GM23338 (cell line): ENCODE measurements around the gene NIN. TPM values are rescaled to one million over a fixed set of nuclear protein-coding genes. Genes with fewer than 3 reads are reported as not detected.

Experiments
- ATAC-seq: fragments of 200-7000 bp; cut with Tn5 transposase; 3 replicates; pipeline ENCODE4 v1.9.1; 2020
- DNase-seq: peaks from one replicate; pipeline ENCODE4 v3.0.0-alpha.2; 2015; ENCODE audit warnings: low spot score
- H2AFZ ChIP-seq: fragments of 200-600 bp; sonication (generic); 2 replicates; pipeline ENCODE4 v1.8.0; 2016; ENCODE audit warnings: antibody characterized with exemption, mild to moderate bottlenecking, moderate library complexity
- H3F3A ChIP-seq: fragments of 200-600 bp; sonication (generic); replicated peaks from 2 replicates; pipeline ENCODE4 v1.8.0; 2017; ENCODE audit warnings: antibody characterized with exemption, mixed run types, low read depth
- H3K27ac ChIP-seq: fragments of 200-600 bp; sonication (generic); 2 replicates; pipeline ENCODE4 v1.6.1; 2016; ENCODE audit warnings: low read depth
- H3K27me3 ChIP-seq: fragments of 200-600 bp; sonication (generic); 2 replicates; pipeline ENCODE4 v1.8.0; 2016; ENCODE audit warnings: mild to moderate bottlenecking, mixed run types, moderate library complexity; ENCODE audit not compliant: insufficient read depth
- H3K36me3 ChIP-seq: fragments of 200-600 bp; sonication (generic); 2 replicates; pipeline ENCODE4 v1.8.0; 2016; ENCODE audit warnings: mild to moderate bottlenecking; ENCODE audit not compliant: insufficient read depth
- H3K4me1 ChIP-seq: fragments of 200-600 bp; sonication (generic); 2 replicates; pipeline ENCODE4 v1.8.0; 2016; ENCODE audit warnings: mild to moderate bottlenecking, moderate library complexity; ENCODE audit not compliant: insufficient read depth
- H3K4me2 ChIP-seq: fragments of 200-600 bp; sonication (generic); 2 replicates; pipeline ENCODE4 v1.7.1; 2017; ENCODE audit warnings: mixed run types
- H3K4me3 ChIP-seq: fragments of 200-600 bp; sonication (generic); 2 replicates; pipeline ENCODE4 v1.6.1; 2016; ENCODE audit warnings: mixed run types
- H3K79me2 ChIP-seq: fragments of 200-600 bp; sonication (generic); replicated peaks from 2 replicates; pipeline ENCODE4 v1.8.0; 2017; ENCODE audit warnings: mild to moderate bottlenecking; ENCODE audit not compliant: insufficient read depth
- H3K9me2 ChIP-seq: fragments of 200-600 bp; sonication (generic); 2 replicates; pipeline ENCODE4 v1.8.0; 2017; ENCODE audit not compliant: insufficient read depth
- H4K20me1 ChIP-seq: fragments of 200-600 bp; sonication (generic); replicated peaks from 2 replicates; pipeline ENCODE4 v1.8.0; 2017; ENCODE audit warnings: mild to moderate bottlenecking; ENCODE audit not compliant: insufficient read depth
- H3K27ac Mint-ChIP-seq: 2 replicates; pipeline ENCODE4 v1.8.0; 2020; ENCODE audit warnings: inconsistent platforms, mild to moderate bottlenecking, moderate library complexity, mixed read lengths
- H3K27me3 Mint-ChIP-seq: 3 replicates; pipeline ENCODE4 v1.8.0; 2022; ENCODE audit warnings: low read depth, mild to moderate bottlenecking, moderate library complexity, mixed read lengths, inconsistent platforms; ENCODE audit not compliant: insufficient read depth, poor library complexity
- H3K36me3 Mint-ChIP-seq: 3 replicates; pipeline ENCODE4 v1.8.0; 2021; ENCODE audit warnings: low read depth, mild to moderate bottlenecking, inconsistent platforms, moderate library complexity, mixed read lengths
- H3K4me1 Mint-ChIP-seq: 3 replicates; pipeline ENCODE4 v1.8.0; 2020; ENCODE audit warnings: mild to moderate bottlenecking, inconsistent platforms, mixed read lengths
- H3K4me3 Mint-ChIP-seq: 3 replicates; pipeline ENCODE4 v1.8.0; 2021; ENCODE audit warnings: moderate library complexity, mild to moderate bottlenecking, inconsistent platforms, mixed read lengths
- H3K9me3 Mint-ChIP-seq: 3 replicates; pipeline ENCODE4 v1.8.0; 2020; ENCODE audit warnings: moderate library complexity, mild to moderate bottlenecking, inconsistent platforms, mixed read lengths
- NANOG ChIP-seq: IDR thresholded peaks from 2 replicates; pipeline ENCODE4 v1.6.1; 2016; ENCODE audit warnings: antibody characterized with exemption, borderline replicate concordance
- POLR2AphosphoS5 ChIP-seq: IDR thresholded peaks from 2 replicates; pipeline ENCODE4 v1.6.1; 2016; ENCODE audit warnings: antibody characterized with exemption, low read depth
- STAT1 ChIP-seq: IDR thresholded peaks from one replicate; pipeline ENCODE4 v1.6.1; 2016; ENCODE audit warnings: antibody characterized with exemption; ENCODE audit not compliant: unreplicated experiment
- polyA plus RNA-seq: library from polyadenylated mRNA; unstranded; fragments of >200 nt; fragmentation: Nextera tagmentation; extraction: Ambion mirVana; gene quantifications from 2 replicates; pipeline ENCODE4 v1.2.1, GENCODE V29; 2016
- total RNA-seq: library from RNA; depleted of rRNA; stranded (reverse); fragments of >200 nt; shearing (Covaris generic); gene quantifications from 2 replicates; pipeline ENCODE4 v1.2.3, GENCODE V29; 2014
- TF ChIP-seq, protein P1 (sequence below): fragments of 250-450 bp; sonication (Bioruptor Pico); IDR thresholded peaks from 2 replicates; pipeline ENCODE4 v1.5.0; 2020; ENCODE audit warnings: mild to moderate bottlenecking, moderate library complexity
- TF ChIP-seq, protein P2 (sequence below): IDR thresholded peaks from 2 replicates; pipeline ENCODE4 v1.6.1; 2016; ENCODE audit warnings: antibody characterized with exemption
- TF ChIP-seq, protein P3 (sequence below), 2 experiments: fragments of 200-600 bp in 1 of 2; sonication (generic) in 1 of 2; conservative IDR thresholded peaks; 2 replicates each; pipeline versions ENCODE4 v1.5.1 to v1.6.1; 2016 to 2017; ENCODE audit warnings: antibody characterized with exemption in 2 of 2, low read depth in 2 of 2, mild to moderate bottlenecking in 2 of 2, moderate library complexity in 1 of 2

NIN gene
- total and polyA plus RNA-seq, 2 experiments from 2014 or later, result 7.4 to 17.4 TPM

DNA sequence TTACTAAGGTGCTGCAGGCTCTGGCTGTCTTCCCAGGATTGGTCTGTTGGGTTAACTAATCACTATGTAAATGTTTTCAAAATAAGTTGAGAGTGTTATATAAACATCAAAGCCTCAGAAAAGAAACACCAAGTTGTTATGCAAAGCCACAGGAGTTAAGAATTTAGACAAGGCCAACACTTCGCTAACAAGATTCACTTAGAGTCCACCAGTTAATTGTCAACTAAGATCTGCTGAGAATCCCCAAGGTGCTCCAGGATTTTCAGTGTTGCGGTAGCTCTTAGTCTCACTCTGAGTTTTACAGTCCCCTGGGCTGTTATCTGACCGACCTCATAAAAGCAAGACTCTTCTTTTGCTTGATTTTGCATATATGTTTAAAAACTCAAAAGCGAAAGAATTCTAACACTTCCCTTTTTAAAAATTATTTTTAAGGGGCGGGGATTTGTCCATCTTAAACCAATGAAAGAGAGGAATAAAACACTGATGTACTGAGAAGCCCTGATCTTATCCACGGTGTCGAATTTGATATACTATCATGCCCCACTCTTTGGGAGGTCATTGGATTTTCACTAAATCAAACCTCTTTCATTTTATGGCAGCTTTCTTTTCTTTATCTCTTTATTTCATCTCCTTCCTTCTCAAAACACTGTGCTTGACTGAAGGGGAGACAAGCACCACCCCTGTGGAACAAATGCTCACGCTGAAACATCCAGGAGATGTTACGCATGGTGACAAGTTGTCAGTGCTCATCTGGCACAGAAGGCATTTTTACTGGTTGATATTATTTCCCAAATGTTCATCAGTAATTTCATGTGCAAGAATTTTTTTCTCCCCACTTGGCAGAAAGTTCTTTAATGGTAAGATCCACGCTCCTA lies 7.0 kb downstream of the NIN start (continued):
- TF ChIP-seq, protein P1, sequence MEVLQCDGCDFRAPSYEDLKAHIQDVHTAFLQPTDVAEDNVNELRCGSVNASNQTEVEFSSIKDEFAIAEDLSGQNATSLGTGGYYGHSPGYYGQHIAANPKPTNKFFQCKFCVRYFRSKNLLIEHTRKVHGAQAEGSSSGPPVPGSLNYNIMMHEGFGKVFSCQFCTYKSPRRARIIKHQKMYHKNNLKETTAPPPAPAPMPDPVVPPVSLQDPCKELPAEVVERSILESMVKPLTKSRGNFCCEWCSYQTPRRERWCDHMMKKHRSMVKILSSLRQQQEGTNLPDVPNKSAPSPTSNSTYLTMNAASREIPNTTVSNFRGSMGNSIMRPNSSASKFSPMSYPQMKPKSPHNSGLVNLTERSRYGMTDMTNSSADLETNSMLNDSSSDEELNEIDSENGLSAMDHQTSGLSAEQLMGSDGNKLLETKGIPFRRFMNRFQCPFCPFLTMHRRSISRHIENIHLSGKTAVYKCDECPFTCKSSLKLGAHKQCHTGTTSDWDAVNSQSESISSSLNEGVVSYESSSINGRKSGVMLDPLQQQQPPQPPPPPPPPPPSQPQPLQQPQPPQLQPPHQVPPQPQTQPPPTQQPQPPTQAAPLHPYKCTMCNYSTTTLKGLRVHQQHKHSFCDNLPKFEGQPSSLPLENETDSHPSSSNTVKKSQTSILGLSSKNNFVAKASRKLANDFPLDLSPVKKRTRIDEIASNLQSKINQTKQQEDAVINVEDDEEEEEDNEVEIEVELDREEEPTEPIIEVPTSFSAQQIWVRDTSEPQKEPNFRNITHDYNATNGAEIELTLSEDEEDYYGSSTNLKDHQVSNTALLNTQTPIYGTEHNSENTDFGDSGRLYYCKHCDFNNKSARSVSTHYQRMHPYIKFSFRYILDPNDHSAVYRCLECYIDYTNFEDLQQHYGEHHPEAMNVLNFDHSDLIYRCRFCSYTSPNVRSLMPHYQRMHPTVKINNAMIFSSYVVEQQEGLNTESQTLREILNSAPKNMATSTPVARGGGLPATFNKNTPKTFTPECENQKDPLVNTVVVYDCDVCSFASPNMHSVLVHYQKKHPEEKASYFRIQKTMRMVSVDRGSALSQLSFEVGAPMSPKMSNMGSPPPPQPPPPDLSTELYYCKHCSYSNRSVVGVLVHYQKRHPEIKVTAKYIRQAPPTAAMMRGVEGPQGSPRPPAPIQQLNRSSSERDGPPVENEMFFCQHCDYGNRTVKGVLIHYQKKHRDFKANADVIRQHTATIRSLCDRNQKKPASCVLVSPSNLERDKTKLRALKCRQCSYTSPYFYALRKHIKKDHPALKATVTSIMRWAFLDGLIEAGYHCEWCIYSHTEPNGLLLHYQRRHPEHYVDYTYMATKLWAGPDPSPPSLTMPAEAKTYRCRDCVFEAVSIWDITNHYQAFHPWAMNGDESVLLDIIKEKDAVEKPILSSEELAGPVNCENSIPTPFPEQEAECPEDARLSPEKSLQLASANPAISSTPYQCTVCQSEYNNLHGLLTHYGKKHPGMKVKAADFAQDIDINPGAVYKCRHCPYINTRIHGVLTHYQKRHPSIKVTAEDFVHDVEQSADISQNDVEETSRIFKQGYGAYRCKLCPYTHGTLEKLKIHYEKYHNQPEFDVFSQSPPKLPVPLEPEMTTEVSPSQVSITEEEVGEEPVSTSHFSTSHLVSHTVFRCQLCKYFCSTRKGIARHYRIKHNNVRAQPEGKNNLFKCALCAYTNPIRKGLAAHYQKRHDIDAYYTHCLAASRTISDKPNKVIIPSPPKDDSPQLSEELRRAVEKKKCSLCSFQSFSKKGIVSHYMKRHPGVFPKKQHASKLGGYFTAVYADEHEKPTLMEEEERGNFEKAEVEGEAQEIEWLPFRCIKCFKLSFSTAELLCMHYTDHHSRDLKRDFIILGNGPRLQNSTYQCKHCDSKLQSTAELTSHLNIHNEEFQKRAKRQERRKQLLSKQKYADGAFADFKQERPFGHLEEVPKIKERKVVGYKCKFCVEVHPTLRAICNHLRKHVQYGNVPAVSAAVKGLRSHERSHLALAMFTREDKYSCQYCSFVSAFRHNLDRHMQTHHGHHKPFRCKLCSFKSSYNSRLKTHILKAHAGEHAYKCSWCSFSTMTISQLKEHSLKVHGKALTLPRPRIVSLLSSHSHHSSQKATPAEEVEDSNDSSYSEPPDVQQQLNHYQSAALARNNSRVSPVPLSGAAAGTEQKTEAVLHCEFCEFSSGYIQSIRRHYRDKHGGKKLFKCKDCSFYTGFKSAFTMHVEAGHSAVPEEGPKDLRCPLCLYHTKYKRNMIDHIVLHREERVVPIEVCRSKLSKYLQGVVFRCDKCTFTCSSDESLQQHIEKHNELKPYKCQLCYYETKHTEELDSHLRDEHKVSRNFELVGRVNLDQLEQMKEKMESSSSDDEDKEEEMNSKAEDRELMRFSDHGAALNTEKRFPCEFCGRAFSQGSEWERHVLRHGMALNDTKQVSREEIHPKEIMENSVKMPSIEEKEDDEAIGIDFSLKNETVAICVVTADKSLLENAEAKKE (CRISPR knock-in tag), result no peak
- TF ChIP-seq NANOG, result peak; percentile 30; the same call in 1 of the 2 replicates
- TF ChIP-seq, protein P2, sequence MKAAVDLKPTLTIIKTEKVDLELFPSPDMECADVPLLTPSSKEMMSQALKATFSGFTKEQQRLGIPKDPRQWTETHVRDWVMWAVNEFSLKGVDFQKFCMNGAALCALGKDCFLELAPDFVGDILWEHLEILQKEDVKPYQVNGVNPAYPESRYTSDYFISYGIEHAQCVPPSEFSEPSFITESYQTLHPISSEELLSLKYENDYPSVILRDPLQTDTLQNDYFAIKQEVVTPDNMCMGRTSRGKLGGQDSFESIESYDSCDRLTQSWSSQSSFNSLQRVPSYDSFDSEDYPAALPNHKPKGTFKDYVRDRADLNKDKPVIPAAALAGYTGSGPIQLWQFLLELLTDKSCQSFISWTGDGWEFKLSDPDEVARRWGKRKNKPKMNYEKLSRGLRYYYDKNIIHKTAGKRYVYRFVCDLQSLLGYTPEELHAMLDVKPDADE, result no peak

GRCh38 chr14:50823051-50823761 lies 7.8 kb downstream of the NIN start:
- Histone ChIP-seq H3K9me2 (no peaks in the 10 kb centered on the region), H3F3A (0 out of 2 replicates have a peak, but pooled peaks cover 3% of the 10 kb centered on the region), H3K4me2 (peak overlapping the region; percentile 33), H3K27me3 (peaks cover 85% of the 10 kb centered on the region), H3K36me3 (no peaks in the 10 kb centered on the region), H3K27ac (no peak overlapping the region), H2AFZ (no peak overlapping the region), H4K20me1 (peaks cover 41% of the 10 kb centered on the region), H3K79me2 (peaks cover 39% of the 10 kb centered on the region), H3K4me1 (peaks cover 59% of the 10 kb centered on the region), H3K4me3 (no peak overlapping the region)
- Mint-ChIP-seq H3K9me3 (no peaks in the 10 kb centered on the region; the same call in 2 of the 3 replicates), H3K4me1 (peaks cover 55% of the 10 kb centered on the region), H3K36me3 (peaks cover 3% of the 10 kb centered on the region; the same call in 2 of the 3 replicates), H3K27me3 (peaks cover 28% of the 10 kb centered on the region), H3K4me3 (no peak overlapping the region), H3K27ac (no peak overlapping the region)
- ATAC-seq, result no peak
- TF ChIP-seq STAT1 (no peak), POLR2AphosphoS5 (no peak)
- TF ChIP-seq, protein P3, sequence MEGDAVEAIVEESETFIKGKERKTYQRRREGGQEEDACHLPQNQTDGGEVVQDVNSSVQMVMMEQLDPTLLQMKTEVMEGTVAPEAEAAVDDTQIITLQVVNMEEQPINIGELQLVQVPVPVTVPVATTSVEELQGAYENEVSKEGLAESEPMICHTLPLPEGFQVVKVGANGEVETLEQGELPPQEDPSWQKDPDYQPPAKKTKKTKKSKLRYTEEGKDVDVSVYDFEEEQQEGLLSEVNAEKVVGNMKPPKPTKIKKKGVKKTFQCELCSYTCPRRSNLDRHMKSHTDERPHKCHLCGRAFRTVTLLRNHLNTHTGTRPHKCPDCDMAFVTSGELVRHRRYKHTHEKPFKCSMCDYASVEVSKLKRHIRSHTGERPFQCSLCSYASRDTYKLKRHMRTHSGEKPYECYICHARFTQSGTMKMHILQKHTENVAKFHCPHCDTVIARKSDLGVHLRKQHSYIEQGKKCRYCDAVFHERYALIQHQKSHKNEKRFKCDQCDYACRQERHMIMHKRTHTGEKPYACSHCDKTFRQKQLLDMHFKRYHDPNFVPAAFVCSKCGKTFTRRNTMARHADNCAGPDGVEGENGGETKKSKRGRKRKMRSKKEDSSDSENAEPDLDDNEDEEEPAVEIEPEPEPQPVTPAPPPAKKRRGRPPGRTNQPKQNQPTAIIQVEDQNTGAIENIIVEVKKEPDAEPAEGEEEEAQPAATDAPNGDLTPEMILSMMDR (conservative IDR thresholded peaks at IDR 0.05; ENCODE audit: low read depth in 2 of 2), result no peak
- no peak for DNase-seq
